ENCODE measurements around the gene PRKAR1B.

The PRKAR1B gene

DNA sequence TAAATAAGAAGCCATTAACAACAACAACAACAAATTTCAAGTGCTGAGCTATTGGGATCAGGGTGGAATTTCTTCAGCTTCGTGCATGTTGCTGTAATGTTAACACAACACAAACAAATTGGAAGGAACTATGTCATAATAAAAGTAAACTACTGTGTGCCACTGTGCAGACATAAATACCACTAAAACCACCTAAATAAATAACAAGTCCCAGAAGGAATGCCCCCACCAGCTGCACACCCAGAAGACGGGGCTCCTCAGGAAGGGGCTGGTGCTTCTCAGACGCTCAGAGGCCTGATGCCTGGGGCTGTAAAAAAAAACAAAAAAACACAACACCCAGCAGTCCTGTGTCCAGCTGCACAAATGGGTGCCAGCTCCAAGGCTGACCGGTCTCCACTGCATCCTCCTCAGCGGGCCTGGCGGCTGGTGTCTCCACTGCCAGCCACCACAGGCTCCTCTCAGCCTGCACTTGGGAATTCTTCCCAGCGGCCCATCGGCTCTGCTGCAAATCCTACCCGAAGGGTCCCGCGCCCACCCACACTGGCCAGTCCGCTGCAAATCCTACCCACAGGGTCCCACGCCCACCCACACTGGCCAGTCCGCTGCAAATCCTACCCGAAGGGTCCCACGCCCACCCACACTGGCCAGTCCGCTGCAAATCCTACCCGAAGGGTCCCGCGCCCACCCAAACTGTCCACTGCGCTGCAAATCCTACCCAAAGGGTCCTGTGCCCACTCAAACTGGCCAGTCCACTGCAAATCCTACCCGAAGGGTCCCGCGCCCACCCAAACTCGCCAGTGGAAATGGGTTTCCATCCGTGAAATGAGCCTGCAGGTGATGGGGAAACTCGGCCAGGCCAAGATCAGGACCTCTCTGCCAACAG is 36.4 kb downstream of the PRKAR1B start:
- no peak for DNase-seq

DNA sequence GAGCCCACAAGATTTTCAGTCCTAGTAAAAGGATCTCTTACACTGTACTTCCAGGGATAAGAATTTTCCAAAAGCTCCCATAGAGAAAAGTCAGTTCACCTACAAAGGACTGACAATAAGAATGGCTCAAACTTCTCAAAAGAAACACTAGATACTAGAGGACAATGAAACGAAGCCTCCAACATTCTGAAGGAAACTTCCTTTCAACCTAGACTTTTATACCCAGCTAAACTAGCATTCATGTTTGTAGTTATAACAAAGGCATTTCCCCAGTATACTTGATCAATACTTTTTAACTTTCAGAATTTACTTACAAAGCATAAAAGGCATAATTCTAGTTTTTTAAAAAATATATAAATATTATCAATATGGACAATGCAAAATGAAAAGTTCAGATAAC is 41.5 kb downstream of the PRKAR1B start:
- no peak for DNase-seq

GRCh38 chr7:684416-684815 is 42.7 kb downstream of the PRKAR1B start:
- DNase-seq = no peak

DNA sequence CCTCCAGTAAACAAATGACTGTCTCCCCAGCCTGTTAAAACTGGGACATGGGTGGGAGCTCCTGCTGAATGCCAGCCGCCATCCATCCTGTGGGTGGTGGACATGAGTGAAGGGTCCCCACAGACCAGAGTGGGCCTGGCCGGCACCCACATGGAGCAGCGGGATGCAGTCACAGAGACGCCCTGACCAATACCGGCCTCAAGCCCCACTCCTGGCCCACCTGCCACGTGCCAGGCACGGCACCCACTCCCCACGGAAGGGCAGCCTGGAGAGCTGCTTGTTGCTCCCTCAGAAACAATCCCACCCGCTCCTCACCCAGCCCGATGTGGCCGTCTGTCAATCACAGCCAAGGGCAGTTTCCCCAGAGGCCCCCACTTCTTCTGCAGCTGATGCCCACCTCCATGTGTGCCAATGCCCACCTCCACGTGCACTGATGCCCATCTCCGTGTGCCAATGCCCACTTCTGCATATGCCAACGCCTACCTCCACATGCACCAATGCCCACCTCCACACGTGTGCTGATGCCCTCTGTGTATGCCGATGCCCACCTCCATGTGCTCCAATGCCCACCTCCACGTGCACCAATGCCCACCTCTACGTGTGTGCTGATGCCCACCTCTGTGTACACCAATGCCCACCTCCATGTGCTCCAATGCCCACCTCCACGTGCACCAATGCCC is 43.4 kb downstream of the PRKAR1B start:
- DNase-seq = no peak

- DNase-seq = no peak
These were observed 44.3 kb downstream of the PRKAR1B start for GRCh38 chr7:682810-683209.

DNA sequence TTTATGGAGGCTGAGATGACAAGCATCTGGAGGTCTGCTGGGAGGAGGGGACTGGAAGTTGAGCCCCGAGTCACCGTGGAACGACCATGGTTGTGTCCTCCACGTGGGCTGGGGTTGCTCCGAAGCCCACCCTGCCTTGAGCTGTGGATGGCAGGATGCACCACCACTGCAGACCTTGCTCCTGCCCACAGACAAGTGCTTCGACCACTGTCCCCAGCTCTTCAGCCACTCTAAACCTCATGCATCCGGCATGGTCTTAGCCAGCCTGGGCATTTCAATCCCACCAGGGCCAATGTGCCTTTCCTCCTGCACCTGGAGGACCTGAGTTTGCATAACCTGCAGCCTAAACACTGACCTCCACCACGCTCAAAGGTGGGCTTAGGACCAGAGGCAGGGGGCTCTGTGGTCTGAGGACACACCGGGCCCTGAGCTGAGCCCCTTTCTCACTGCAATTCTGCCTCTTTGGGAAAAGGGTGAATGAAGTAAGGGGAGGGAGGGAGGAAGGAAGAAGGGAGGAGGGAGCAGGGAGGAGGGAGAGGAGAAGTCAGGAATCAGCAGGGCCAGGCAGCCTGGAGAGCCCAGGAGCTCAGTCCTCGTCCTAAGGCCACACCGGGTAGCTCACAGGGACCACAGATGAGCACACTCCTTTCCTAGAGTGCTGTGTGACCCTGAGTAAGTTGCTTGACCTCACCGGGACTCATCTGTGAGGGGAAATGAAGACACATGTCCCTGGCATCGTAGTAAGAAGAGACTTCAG is 45.4 kb downstream of the PRKAR1B start:
- no peak for DNase-seq

GRCh38 chr7:680411-681127 is 46.5 kb downstream of the PRKAR1B start:
- no peak for DNase-seq

DNA sequence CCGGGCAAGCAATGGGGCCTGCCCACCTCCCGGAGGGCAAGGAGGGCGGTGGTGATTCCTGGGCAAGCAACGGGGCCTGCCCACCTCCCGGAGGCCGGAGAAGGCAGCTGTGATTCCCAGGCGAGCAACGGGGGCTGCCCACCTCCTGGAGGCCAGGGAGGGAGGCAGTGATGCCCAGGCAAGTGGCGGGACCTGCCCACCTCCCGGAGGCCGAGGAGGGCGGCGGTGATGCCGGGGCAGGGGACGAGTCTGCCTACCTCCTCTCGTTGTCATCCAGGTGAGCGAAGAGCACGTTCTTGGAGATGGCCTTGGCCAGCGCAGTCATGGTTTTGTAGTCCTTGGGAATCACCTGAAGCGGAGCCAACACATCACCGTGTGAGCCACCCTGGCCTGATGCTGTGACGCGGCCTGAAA is 50.1 kb downstream of the PRKAR1B start:
- no peak for DNase-seq

- no peak for DNase-seq
These were observed 50.7 kb downstream of the PRKAR1B start for GRCh38 chr7:676246-676971.

GRCh38 chr7:674454-675410 is 52.3 kb downstream of the PRKAR1B start:
- DNase-seq = no peak

DNA sequence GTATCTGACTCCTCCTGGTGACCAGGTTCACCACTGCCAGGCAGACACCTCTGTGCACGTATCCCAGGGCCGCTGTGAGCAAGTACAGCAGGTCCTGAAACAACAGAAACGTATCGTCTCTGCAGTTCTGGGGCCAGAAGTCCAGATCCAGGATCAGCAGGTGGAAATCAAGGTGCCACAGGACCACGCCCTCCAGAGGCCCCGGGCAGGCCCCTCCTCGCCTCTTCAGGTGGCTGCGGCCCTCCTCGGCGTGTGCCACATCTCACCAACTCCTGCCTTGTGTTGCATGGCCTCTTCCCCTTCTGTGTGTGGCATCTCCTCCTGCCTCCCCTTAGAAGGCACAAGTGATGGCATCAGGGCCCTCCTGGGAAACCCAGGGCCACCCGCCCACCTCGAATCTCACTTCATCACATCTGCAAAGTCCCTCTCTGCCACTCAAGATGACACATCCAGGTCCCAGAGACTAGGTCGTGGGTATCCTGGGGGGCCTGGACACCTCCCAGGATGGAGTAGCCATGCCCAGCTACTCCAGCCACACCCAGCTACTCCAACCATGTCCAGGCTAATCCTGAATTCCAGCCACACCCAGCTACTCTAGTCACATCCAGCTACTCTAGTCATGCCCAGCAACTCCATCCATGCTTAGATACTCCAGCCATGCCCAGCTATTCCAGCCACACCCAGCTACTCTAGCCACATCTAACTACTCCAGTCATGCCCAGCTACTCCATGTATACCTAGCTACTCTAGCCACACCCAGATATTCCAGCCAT is 53.2 kb downstream of the PRKAR1B start:
- DNase-seq = no peak

DNA sequence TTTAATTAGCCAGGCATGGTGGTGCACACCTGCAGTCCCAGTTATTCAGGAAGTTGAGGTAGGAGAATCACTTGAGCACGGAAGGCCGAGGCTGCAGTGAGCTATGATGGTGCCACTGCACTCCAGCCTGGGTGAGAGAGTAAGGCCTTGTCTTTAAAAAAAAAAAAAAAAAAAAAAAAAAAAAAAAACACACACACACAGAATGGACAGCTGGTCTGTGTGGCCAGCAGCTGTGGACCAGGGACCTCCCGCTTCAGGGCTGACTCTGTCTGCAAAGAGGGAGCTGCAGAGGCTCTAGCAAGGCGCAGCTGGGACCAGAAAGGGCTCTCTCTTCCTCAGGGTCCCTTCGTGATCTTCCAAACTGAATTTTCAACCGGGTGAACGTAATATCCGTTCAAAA is 54.2 kb downstream of the PRKAR1B start:
- no peak for DNase-seq

DNA sequence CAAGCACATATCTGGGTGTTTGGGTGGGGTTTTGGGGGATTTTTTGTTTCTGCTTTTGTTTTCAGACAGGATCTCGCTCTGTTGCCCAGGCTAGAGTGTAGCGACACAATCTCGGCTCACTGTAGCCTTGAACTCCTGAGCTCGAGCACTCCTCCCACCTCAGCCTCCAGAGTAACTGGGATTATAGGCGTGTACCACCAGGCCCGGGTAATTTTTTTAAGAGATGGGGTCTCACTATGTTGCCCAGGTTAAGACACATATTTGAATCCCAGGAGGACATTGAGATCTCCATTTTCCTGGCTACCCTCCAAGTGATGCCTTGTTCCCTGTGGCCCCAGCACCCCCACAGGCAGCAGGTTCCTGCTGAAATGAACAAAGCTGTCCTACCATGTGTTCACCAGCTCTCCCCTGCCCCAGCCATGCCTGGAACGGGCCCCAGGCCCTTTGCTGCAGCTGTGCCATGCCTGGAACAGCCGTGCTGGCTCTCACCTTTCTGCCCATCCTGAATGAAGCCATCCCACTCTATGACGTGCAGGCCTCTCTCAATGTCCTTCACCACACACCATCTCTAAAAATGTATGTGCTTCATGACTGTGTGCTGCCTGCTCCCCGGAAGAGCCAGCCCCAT is 55.6 kb downstream of the PRKAR1B start:
- DNase-seq = no peak

- DNase-seq = no peak
These were observed 56.3 kb downstream of the PRKAR1B start for GRCh38 chr7:670501-671390.

DNA sequence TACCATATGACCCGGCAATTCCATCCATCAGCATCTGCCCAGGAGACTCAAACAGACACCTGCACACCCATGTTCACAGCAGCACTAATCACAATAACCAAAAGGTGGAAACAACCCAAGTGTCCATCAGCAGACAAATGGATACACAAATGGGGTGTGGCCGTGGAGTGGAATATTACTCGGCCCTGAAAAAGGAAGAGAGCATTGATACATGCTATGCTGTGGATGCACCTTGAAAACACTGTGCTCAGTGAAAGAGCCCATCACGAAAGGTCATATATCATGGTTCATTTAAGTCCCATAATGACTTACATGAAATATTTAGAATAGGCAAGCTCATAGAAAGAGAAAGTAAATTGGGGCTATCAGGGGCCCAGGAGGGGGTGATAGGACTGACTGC is 58.1 kb downstream of the PRKAR1B start:
- no peak for DNase-seq

DNA sequence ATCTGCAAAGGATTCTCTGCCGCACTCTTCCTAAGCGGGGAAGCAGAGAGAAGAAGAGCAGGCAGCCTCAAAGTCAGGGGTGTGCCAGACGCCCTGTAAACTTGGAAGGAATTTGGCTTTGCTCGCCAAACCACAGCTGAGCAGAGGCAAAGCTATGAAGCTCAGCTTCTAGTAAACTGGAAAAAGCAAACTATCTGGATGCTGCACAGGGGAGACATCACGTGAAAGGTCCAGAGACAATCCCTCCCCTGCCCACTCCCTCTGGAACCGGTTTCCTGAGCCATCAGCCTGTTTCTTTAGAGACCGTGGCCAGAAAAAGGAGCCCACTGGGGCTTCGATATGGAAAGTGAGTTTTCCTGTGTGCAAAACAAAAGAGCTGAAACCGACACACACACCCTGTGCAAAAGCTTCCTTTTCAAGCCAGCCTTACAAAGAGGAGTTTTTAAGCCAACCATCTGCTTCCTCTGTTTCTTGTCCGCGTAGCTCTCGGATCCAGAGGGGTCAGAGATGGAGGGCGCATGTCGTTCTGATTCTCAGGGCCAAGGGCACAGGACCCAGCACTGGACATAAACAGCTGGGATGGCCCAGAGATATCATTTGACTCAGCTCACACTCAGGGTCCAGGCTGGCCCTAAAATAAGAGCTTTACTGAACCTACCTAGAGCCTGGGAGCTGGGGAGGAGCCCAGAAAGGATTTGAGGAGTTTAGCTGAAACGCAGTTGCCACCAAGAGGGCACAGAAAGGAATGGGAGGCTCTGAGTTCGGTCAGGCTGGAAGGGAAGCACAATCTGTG is 58.7 kb downstream of the PRKAR1B start:
- DNase-seq = no peak

GRCh38 chr7:666454-667292 is 60.4 kb downstream of the PRKAR1B start:
- DNase-seq = no peak

Data from inflammatory macrophage treated with lipopolysaccharide for 4 hours (primary cell).